HEK293 (cell line): Measurements from ENCODE around the gene DNMT3A.

Source experiments
- CTCF ChIP-seq: fragments of 450-650 bp; formaldehyde crosslinking; IDR thresholded peaks from 2 replicates; pipeline ENCODE4 v1.5.1; 2016; ENCODE audit warnings: missing biosample characterization, missing genetic modification characterization
- PATZ1 ChIP-seq: fragments of 450-650 bp; formaldehyde crosslinking; IDR thresholded peaks from 2 replicates; pipeline ENCODE4 v1.5.1; 2016; ENCODE audit warnings: missing biosample characterization, missing genetic modification characterization
- SALL2 ChIP-seq: fragments of 450-650 bp; formaldehyde crosslinking; IDR thresholded peaks from 2 replicates; pipeline ENCODE4 v1.5.0; 2017; ENCODE audit warnings: missing biosample characterization, mild to moderate bottlenecking, missing genetic modification characterization, borderline replicate concordance
- ZBTB1 ChIP-seq: fragments of 450-650 bp; formaldehyde crosslinking; IDR thresholded peaks from 2 replicates; pipeline ENCODE4 v1.5.1; 2016; ENCODE audit warnings: missing biosample characterization, missing genetic modification characterization
- ZBTB26 ChIP-seq: fragments of 450-650 bp; formaldehyde crosslinking; optimal IDR thresholded peaks from 2 replicates; pipeline ENCODE3; 2016; ENCODE audit warnings: missing biosample characterization, mild to moderate bottlenecking, missing genetic modification characterization
- ZNF24 ChIP-seq: fragments of 450-650 bp; formaldehyde crosslinking; IDR thresholded peaks from 2 replicates; pipeline ENCODE4 v1.5.1; 2016; ENCODE audit warnings: missing biosample characterization, missing genetic modification characterization
- ZNF292 ChIP-seq: fragments of 450-650 bp; formaldehyde crosslinking; IDR thresholded peaks from 2 replicates; pipeline ENCODE4 v1.5.1; 2016; ENCODE audit warnings: low read depth, missing biosample characterization, missing genetic modification characterization, borderline replicate concordance
- ZNF324 ChIP-seq: fragments of 450-650 bp; formaldehyde crosslinking; IDR thresholded peaks from 2 replicates; pipeline ENCODE4 v1.5.1; 2016; ENCODE audit warnings: missing biosample characterization, missing genetic modification characterization
- ZNF404 ChIP-seq: fragments of 450-650 bp; formaldehyde crosslinking; IDR thresholded peaks from 2 replicates; pipeline ENCODE4 v1.5.1; 2017; ENCODE audit warnings: missing biosample characterization, missing genetic modification characterization
- ZNF488 ChIP-seq: fragments of 450-650 bp; formaldehyde crosslinking; IDR thresholded peaks from 2 replicates; pipeline ENCODE4 v1.5.1; 2016; ENCODE audit warnings: missing biosample characterization, missing genetic modification characterization
- ZNF501 ChIP-seq: fragments of 450-650 bp; formaldehyde crosslinking; IDR thresholded peaks from 2 replicates; pipeline ENCODE4 v1.5.1; 2016; ENCODE audit warnings: missing biosample characterization, missing genetic modification characterization
- ZNF629 ChIP-seq: fragments of 450-650 bp; formaldehyde crosslinking; IDR thresholded peaks from 2 replicates; pipeline ENCODE4 v1.5.1; 2017; ENCODE audit warnings: missing biosample characterization, missing genetic modification characterization
- ZNF639 ChIP-seq: fragments of 450-650 bp; formaldehyde crosslinking; IDR thresholded peaks from 2 replicates; pipeline ENCODE4 v1.5.1; 2016; ENCODE audit warnings: missing biosample characterization, missing genetic modification characterization

- no peak for TF ChIP-seq CTCF (tag by site-specific recombination)
- TF ChIP-seq ZBTB26 = no peak
- no peak for TF ChIP-seq ZNF629 (tag by site-specific recombination)
- no peak for TF ChIP-seq ZNF324
- no peak for TF ChIP-seq ZNF639 (tag by site-specific recombination)
- TF ChIP-seq ZNF404 (tag by site-specific recombination) = no peak
- TF ChIP-seq ZNF488 (tag by site-specific recombination) = no peak
- TF ChIP-seq ZNF292 (tag by site-specific recombination) = no peak
- TF ChIP-seq PATZ1 (tag by site-specific recombination) = no peak
- no peak for TF ChIP-seq ZNF501 (tag by site-specific recombination)
- TF ChIP-seq ZNF24 = no peak
- TF ChIP-seq ZBTB1 (tag by site-specific recombination) = no peak
- TF ChIP-seq SALL2 (tag by site-specific recombination) = no peak
Measured at GRCh38 chr2:25259737-25260124, 82.0 kb downstream of the DNMT3A start.
